Renal pelvis (tissue), 4 donors: ENCODE measurements around the gene LRP1. TPM values are rescaled to one million over a fixed set of nuclear protein-coding genes. Genes with fewer than 3 reads are reported as not detected.

Source experiments
- DNase-seq: peaks from one replicate; pipeline ENCODE4 v3.0.0-alpha.2; 2013
- polyA plus RNA-seq, 3 donors: library from polyadenylated mRNA; unstranded; fragments of 120-200 nt; gene quantifications; one replicate each; pipeline ENCODE4 v1.2.1, GENCODE V29; 2013; ENCODE audit not compliant: insufficient read length in 3 of 3

LRP1 gene
- polyA plus RNA-seq, 3 donors: 70.4 to 103 (median 83.3) TPM

GRCh38 chr12:57250541-57250940, 122.3 kb downstream of the LRP1 start:
- DNase-seq: no peak

- DNase-seq: no peak
These were observed 122.7 kb downstream of the LRP1 start, which contains the start of gene STAC3 for GRCh38 chr12:57250956-57251355. TSS of gene STAC3 (minus strand) at chr12:57251187. CDS start at chr12:57249636, 1,551 bp downstream.

DNA sequence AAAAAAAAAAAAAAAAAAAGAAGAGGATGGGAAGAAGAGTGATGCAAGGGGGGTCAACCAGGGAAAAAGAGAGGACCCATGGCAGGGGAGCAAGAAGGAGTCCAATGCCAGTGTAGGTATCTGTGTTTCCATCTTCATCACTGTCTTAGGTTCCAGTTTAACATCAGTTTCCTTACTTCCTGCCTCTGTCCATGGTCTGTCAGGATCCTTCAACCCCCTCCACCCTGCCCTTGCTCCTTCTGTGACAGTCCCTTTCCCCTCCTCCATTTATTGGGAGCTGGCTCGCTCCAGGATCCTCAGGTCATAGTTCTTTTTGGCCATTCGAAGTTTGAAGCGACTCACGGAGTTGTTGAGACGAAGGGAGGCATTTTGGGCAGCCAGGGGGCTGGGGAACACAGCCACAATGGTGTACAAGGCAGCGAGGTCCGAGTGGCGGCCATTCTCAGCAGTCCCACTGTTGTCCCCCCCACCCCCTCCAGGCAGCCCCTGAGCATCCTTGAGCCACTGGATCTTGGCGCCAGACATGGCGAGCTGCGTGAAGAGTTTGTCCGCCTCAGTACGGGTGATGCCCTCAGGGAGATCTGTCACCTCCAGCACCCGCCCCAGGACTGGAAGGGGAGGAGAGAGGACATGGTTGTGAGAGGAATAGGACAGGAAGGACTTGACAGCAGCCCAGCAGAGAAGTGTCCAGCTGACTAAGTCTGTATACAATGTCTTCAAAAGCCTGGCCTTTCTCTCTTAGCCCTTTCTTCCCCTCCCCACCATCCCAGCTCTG, 126.4 kb downstream of the LRP1 start:
- no peak for DNase-seq

DNA sequence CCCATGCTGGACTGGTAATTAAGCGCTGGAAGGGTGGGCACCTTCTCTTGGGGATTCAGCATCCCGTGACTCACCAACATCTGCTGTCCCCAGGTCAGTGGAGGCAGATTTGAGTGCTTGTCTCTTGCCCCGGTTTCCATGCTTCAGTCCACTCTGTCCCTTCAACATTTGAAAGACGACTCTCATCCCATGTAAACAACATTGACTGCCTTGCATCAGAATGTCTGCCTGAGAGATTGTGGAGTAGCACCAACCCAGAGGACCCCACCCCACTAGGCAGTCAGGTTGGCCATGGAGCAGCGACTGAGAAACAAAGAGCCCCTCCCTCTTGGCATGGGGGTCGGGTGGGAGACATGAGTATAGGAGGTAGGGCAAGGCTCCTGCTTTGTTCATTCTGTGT, 127.6 kb downstream of the LRP1 start:
- DNase-seq: no peak

DNA sequence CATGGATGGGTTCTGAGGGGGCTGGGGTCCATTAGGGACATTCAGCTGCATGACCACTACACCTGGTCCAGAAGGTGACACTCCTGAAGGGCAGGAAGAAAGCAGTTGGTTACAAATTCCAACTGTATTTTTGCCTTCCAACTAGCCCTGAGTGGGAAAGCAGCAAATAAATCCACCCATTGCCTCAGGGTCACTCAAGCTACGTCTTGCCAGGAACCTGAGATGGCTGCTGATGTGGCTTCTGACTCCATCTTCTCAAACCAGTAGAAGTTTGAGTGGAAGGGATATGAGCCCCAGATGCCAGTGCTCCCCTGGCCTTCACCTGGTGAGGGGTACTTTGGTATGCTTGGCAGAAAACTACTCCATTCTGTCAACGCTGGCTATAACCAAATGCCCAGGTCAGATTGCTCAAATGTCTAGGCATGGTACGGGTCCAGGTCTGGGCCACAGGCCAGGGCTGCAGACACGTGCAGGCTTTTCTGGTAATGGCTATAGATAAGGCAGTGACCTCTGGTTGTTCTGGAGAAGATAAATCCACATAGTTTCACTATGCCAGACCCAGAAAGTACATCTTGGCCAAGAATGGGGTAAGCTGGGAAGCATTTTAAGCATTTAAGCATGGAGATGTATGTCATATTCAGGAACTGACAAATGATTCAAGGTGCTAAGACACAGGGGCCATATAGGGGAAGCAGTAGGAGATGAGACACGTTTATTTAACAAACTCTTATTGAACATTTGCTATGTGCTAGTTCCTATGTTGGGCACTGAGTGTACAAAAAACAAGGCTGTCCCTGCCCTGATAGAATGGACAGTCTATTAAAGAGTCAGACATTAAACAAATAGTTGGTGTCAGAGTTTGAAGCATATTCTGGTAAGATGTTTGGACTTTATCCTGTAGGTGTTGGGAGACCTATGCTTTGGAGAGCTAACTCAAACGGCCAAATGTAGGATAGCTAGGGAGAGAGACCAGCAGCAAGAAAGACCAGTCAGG, 131.0 kb downstream of the LRP1 start:
- DNase-seq: no peak

DNA sequence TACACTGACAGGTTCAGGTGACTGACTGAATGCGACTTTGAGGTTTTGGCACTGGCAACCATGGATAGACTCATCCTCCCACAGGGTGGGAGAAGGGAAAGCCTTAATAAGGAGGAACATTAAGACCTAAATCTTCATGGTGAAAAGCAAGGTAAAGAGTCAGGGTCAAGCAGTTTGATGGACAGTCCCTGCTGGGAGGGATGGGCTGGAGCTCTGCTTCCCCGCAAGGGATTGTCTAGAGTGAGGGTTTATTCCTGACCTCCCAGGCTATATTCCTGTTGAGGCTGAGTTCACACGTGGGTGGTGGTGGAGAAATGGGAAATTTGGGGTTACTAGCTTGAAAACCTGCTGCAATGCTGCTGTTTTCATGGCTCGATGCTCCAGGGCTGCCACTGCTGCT, 132.1 kb downstream of the LRP1 start:
- DNase-seq: no peak

GRCh38 chr12:57261428-57261865, 133.2 kb downstream of the LRP1 start:
- DNase-seq: no peak

GRCh38 chr12:57262126-57262822, 134.0 kb downstream of the LRP1 start:
- no peak for DNase-seq

Other genes starting within 250 kb of the LRP1 start
- under 1 TPM; 0.07 to 0.21 (median 0.16) TPM for gene SDR9C7, start 194.1 kb upstream of the LRP1 start, polyA plus RNA-seq
- 1 to 10 TPM in 2 of 3 donors, under 1 TPM in 1; 0.50 to 1.4 (median 1.0) TPM for gene RDH16, start 170.9 kb upstream of the LRP1 start, polyA plus RNA-seq
- 10 to 100 TPM; 12.8 to 14.0 (median 13.8) TPM for gene ZBTB39, start 121.9 kb upstream of the LRP1 start, polyA plus RNA-seq
- gene TAC3, start 112.0 kb upstream of the LRP1 start, polyA plus RNA-seq: 1 to 10 TPM in 2 of 3 donors, under 1 TPM in 1; 0.64 to 2.2 (median 1.1) TPM
- gene MYO1A, start 78.4 kb upstream of the LRP1 start, polyA plus RNA-seq: under 1 TPM; 0.14 to 0.25 (median 0.21) TPM
- gene NEMP1, start 49.7 kb upstream of the LRP1 start, polyA plus RNA-seq: 10 to 100 TPM; 22.1 to 35.0 (median 27.9) TPM
- 10 to 100 TPM; 47.0 to 53.9 (median 53.8) TPM for gene NAB2, start 39.4 kb upstream of the LRP1 start, polyA plus RNA-seq
- 100 to 1,000 TPM in 2 of 3 donors, 10 to 100 TPM in 1; 98.8 to 134 (median 127) TPM for gene STAT6, start 17.1 kb upstream of the LRP1 start, polyA plus RNA-seq
- not detected for gene LRP1-AS, start 19.1 kb downstream of the LRP1 start, polyA plus RNA-seq
- gene NXPH4, start 88.3 kb downstream of the LRP1 start, polyA plus RNA-seq: 1 to 10 TPM; 3.7 to 5.8 (median 3.9) TPM
- 10 to 100 TPM; 82.5 to 90.7 (median 89.9) TPM for gene SHMT2, start 101.2 kb downstream of the LRP1 start, polyA plus RNA-seq
- 1 to 10 TPM; 4.3 to 9.6 (median 7.8) TPM for gene STAC3, start 122.7 kb downstream of the LRP1 start, polyA plus RNA-seq